ENCODE measurements around the gene CXCR4. TPM values are rescaled to one million over a fixed set of nuclear protein-coding genes. Genes with fewer than 3 reads are reported as not detected.

The CXCR4 gene
- total RNA-seq, 1 experiment from 2014 or later = 1.3 TPM

DNA sequence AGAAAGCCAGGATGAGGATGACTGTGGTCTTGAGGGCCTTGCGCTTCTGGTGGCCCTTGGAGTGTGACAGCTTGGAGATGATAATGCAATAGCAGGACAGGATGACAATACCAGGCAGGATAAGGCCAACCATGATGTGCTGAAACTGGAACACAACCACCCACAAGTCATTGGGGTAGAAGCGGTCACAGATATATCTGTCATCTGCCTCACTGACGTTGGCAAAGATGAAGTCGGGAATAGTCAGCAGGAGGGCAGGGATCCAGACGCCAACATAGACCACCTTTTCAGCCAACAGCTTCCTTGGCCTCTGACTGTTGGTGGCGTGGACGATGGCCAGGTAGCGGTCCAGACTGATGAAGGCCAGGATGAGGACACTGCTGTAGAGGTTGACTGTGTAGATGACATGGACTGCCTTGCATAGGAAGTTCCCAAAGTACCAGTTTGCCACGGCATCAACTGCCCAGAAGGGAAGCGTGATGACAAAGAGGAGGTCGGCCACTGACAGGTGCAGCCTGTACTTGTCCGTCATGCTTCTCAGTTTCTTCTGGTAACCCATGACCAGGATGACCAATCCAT lies 2.7 kb downstream of the CXCR4 start (continued):
- TF ChIP-seq NR2C2 (CRISPR knock-in tag; IDR thresholded peaks at IDR 0.05) = no peak
- TF ChIP-seq GRHL2 (CRISPR knock-in tag; IDR thresholded peaks at IDR 0.05; ENCODE audit: insufficient replicate concordance, severe bottlenecking) = no peak
- TF ChIP-seq ATF1 (CRISPR knock-in tag; IDR thresholded peaks at IDR 0.05) = no peak
- no peak for TF ChIP-seq IRF2 (CRISPR knock-in tag; IDR thresholded peaks at IDR 0.05; ENCODE audit: borderline replicate concordance, low read depth)
- TF ChIP-seq, protein P1, sequence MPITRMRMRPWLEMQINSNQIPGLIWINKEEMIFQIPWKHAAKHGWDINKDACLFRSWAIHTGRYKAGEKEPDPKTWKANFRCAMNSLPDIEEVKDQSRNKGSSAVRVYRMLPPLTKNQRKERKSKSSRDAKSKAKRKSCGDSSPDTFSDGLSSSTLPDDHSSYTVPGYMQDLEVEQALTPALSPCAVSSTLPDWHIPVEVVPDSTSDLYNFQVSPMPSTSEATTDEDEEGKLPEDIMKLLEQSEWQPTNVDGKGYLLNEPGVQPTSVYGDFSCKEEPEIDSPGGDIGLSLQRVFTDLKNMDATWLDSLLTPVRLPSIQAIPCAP (CRISPR knock-in tag; IDR thresholded peaks at IDR 0.05) = no peak
- TF ChIP-seq SOX15 (CRISPR knock-in tag; IDR thresholded peaks at IDR 0.05) = no peak
- no peak for TF ChIP-seq EMX1 (CRISPR knock-in tag; IDR thresholded peaks at IDR 0.05)
- TF ChIP-seq, protein P2, sequence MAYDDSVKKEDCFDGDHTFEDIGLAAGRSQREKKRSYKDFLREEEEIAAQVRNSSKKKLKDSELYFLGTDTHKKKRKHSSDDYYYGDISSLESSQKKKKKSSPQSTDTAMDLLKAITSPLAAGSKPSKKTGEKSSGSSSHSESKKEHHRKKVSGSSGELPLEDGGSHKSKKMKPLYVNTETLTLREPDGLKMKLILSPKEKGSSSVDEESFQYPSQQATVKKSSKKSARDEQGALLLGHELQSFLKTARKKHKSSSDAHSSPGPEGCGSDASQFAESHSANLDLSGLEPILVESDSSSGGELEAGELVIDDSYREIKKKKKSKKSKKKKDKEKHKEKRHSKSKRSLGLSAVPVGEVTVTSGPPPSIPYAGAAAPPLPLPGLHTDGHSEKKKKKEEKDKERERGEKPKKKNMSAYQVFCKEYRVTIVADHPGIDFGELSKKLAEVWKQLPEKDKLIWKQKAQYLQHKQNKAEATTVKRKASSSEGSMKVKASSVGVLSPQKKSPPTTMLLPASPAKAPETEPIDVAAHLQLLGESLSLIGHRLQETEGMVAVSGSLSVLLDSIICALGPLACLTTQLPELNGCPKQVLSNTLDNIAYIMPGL (CRISPR knock-in tag; IDR thresholded peaks at IDR 0.05) = no peak
- TF ChIP-seq, protein P3, sequence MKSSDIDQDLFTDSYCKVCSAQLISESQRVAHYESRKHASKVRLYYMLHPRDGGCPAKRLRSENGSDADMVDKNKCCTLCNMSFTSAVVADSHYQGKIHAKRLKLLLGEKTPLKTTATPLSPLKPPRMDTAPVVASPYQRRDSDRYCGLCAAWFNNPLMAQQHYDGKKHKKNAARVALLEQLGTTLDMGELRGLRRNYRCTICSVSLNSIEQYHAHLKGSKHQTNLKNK (CRISPR knock-in tag; IDR thresholded peaks at IDR 0.05) = no peak

DNA sequence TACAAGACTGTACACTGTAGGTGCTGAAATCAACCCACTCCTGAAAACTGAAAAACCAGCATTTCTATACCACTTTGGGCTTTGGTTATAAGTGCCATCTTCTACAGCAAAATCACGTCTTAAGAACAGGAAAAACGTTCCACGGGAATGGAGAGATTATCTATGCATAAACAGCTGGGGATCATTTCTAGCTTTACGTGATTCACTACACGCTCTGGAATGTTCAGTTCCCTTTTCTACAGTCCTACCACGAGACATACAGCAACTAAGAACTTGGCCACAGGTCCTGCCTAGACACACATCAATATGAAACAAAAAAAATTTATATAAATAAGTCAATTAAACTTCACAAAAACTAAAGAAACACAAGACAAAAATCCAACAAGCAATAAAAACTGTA lies 3.6 kb downstream of the CXCR4 start:
- Mint-ChIP-seq H3K9me3 (no peaks in the 10 kb centered on the region), H3K27me3 (ENCODE audit: low read depth) (peaks cover 51% of the 10 kb centered on the region), H3K4me1 (peaks cover 19% of the 10 kb centered on the region), H3K27ac (no peak overlapping the region), H3K4me3 (no peak overlapping the region), H3K36me3 (peaks cover 5% of the 10 kb centered on the region)
- ChIA-PET CTCF (no interaction called here), POLR2A (no interaction called here)
- TF ChIP-seq NR1H2 (CRISPR knock-in tag; IDR thresholded peaks at IDR 0.05) (no peak), ZNF317 (CRISPR knock-in tag; IDR thresholded peaks at IDR 0.05; ENCODE audit: borderline replicate concordance, low read depth) (no peak), SOX15 (CRISPR knock-in tag; IDR thresholded peaks at IDR 0.05) (no peak), CBFB (CRISPR knock-in tag; IDR thresholded peaks at IDR 0.05; ENCODE audit: low read depth) (no peak), NR3C1 (CRISPR knock-in tag; conservative IDR thresholded peaks at IDR 0.05; ENCODE audit: low read depth) (no peak), JUN (CRISPR knock-in tag; IDR thresholded peaks at IDR 0.05) (no peak), ETV6 (CRISPR knock-in tag; IDR thresholded peaks at IDR 0.05) (no peak)
- TF ChIP-seq, protein P4, sequence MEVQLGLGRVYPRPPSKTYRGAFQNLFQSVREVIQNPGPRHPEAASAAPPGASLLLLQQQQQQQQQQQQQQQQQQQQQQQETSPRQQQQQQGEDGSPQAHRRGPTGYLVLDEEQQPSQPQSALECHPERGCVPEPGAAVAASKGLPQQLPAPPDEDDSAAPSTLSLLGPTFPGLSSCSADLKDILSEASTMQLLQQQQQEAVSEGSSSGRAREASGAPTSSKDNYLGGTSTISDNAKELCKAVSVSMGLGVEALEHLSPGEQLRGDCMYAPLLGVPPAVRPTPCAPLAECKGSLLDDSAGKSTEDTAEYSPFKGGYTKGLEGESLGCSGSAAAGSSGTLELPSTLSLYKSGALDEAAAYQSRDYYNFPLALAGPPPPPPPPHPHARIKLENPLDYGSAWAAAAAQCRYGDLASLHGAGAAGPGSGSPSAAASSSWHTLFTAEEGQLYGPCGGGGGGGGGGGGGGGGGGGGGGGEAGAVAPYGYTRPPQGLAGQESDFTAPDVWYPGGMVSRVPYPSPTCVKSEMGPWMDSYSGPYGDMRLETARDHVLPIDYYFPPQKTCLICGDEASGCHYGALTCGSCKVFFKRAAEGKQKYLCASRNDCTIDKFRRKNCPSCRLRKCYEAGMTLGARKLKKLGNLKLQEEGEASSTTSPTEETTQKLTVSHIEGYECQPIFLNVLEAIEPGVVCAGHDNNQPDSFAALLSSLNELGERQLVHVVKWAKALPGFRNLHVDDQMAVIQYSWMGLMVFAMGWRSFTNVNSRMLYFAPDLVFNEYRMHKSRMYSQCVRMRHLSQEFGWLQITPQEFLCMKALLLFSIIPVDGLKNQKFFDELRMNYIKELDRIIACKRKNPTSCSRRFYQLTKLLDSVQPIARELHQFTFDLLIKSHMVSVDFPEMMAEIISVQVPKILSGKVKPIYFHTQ (CRISPR knock-in tag; IDR thresholded peaks at IDR 0.05) = no peak
- TF ChIP-seq, protein P5, sequence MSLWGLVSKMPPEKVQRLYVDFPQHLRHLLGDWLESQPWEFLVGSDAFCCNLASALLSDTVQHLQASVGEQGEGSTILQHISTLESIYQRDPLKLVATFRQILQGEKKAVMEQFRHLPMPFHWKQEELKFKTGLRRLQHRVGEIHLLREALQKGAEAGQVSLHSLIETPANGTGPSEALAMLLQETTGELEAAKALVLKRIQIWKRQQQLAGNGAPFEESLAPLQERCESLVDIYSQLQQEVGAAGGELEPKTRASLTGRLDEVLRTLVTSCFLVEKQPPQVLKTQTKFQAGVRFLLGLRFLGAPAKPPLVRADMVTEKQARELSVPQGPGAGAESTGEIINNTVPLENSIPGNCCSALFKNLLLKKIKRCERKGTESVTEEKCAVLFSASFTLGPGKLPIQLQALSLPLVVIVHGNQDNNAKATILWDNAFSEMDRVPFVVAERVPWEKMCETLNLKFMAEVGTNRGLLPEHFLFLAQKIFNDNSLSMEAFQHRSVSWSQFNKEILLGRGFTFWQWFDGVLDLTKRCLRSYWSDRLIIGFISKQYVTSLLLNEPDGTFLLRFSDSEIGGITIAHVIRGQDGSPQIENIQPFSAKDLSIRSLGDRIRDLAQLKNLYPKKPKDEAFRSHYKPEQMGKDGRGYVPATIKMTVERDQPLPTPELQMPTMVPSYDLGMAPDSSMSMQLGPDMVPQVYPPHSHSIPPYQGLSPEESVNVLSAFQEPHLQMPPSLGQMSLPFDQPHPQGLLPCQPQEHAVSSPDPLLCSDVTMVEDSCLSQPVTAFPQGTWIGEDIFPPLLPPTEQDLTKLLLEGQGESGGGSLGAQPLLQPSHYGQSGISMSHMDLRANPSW (CRISPR knock-in tag; conservative IDR thresholded peaks at IDR 0.05; ENCODE audit: low read depth) = no peak
- ATAC-seq (no peak), DNase-seq (ENCODE audit: low spot score) (no peak)

Measured in WTC11 (cell line).